ENCODE measurements around the gene MPRIP.

Gene MPRIP

DNA sequence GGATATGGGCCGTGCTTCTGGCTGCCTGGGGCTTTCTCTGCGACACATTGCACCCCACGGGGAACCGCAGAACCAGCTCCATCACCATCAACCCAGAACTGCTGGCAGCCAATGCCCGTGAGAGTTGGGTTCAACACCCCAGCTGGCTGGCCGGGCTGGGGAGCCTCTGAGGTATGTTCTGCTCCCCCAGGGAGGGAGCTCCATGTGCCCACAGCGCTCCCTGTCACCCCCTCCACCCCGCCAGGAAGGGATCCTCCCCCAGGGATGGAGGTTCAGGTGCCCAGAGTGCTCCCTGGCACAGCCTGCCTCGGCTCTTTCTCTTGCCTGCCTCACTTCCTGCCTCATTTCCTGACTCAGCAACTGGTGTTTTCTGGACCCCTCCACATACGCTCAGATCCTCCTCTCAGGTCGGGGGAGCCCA is 24.2 kb upstream of the MPRIP start:
- H3K4me3 ChIP-seq (ENCODE audit: low read depth, low read length) = no peak overlapping the region
- TF ChIP-seq, protein P1, sequence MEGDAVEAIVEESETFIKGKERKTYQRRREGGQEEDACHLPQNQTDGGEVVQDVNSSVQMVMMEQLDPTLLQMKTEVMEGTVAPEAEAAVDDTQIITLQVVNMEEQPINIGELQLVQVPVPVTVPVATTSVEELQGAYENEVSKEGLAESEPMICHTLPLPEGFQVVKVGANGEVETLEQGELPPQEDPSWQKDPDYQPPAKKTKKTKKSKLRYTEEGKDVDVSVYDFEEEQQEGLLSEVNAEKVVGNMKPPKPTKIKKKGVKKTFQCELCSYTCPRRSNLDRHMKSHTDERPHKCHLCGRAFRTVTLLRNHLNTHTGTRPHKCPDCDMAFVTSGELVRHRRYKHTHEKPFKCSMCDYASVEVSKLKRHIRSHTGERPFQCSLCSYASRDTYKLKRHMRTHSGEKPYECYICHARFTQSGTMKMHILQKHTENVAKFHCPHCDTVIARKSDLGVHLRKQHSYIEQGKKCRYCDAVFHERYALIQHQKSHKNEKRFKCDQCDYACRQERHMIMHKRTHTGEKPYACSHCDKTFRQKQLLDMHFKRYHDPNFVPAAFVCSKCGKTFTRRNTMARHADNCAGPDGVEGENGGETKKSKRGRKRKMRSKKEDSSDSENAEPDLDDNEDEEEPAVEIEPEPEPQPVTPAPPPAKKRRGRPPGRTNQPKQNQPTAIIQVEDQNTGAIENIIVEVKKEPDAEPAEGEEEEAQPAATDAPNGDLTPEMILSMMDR (IDR thresholded peaks at IDR 0.05; ENCODE audit: insufficient read depth, low read length, missing control alignments) = no peak
- CTCF ChIA-PET = no interaction called here
- DNase-seq (ENCODE audit: low read depth, low spot score) = no peak
- POLR2A ChIA-PET = no interaction called here

DNA sequence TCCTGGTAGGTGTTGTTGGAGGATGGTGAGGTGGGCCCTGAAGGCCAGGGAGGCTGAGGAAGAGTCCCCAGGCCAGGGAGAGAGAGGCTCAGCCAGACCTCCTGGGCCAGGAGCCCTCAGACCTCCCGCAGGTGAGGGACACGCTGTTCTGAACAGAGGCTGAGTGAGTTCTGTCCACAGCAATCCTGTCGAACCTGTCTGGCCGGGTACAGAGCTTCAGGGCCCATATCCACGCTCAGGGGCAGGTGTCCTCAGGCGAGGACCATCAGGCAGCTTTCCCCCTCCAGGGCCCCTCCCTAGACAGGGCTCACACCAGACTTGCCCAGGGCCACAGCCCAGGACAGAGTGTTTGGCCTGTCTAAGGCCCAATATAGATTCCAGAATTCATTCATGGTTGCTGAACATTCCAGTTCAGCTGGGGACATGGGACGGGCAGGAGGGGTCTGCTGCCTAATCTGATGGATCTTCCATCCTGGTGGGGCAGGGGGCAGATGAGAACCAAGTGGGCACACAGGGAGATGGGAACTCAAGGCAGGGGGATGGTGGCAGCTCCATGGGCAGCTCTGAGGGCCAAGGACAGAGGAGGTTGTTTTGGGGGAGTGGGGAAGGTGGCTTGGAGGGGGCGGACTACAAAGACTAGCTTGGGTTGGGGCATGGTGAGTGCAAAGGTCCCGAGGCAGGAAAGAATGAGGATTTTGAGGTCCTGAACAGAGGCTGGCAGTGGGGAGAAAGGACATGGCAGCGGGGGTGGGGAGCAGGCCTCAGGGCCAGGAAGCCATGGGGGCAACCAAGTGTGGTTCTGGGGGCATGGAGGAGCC is 23.4 kb upstream of the MPRIP start:
- CTCF ChIA-PET = interaction anchor here (2.4 kb wide), 1 partner anchor 123 kb away, joined by 5 read pairs; no protein-coding TSS in a partner anchor
- no peak for DNase-seq (ENCODE audit: low read depth, low spot score)
- POLR2A ChIA-PET = no interaction called here
- TF ChIP-seq, protein P1 (IDR thresholded peaks at IDR 0.05; ENCODE audit: insufficient read depth, low read length, missing control alignments) = no peak
- H3K4me3 ChIP-seq (ENCODE audit: low read depth, low read length) = no peak overlapping the region

DNA sequence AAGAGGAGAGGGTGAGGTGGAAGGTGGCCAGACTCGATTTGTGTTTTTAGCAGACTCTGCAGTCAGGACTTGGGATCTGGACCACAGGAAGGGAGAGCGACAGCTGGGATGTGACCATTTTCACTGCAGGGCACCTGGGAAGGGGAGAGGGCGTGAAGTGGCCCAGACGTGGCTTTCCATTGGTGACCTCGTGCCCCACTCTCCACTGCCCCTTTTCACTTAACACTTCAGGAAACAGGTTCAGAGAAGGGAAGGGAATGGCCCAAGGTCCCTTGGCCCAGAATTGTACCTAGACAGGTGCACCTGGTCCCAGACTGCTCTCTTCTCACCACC is 22.9 kb upstream of the MPRIP start:
- H3K4me3 ChIP-seq (ENCODE audit: low read depth, low read length) = no peak overlapping the region
- no peak for DNase-seq (ENCODE audit: low read depth, low spot score)
- TF ChIP-seq, protein P1 (IDR thresholded peaks at IDR 0.05; ENCODE audit: insufficient read depth, low read length, missing control alignments) = no peak
- CTCF ChIA-PET = interaction anchor here (2.4 kb wide), 1 partner anchor 122 kb away, joined by 5 read pairs; no protein-coding TSS in a partner anchor
- POLR2A ChIA-PET = no interaction called here

DNA sequence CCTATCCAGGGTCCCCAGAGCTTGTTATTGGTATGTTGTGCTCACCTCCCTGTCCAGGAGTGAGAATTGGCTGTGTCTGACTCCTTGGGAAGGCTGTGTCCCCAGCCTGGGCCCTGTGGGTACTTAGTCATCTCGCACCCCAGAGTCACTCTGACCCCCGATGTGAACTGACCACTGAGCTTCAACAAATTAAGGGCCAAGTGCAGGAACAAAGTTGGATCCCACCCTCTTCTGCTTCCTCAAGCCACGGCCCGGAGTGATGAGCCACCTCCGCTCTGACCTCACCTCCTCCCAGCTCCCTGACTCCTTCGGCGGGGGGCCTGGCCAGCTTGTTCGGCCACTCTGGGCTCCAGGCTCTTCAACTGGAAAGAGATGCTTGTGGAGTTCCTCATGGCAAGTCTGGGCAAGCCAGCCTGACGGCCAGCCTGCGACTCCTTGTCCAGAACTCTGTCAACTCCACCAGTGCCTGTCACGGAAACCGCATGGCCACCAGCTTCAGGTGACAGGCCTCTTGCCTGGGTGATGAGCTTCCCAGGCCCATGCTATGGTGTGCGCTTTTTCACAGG is 22.3 kb upstream of the MPRIP start:
- POLR2A ChIA-PET = no interaction called here
- CTCF ChIA-PET = interaction anchor here (0.7 to 2.4 kb wide), 2 partner anchors 56 to 122 kb away, joined by 3 to 5 read pairs; no protein-coding TSS in a partner anchor
- no peak overlapping the region for H3K4me3 ChIP-seq (ENCODE audit: low read depth, low read length)
- no peak for DNase-seq (ENCODE audit: low read depth, low spot score)
- TF ChIP-seq, protein P1 (IDR thresholded peaks at IDR 0.05; ENCODE audit: insufficient read depth, low read length, missing control alignments) = no peak

DNA sequence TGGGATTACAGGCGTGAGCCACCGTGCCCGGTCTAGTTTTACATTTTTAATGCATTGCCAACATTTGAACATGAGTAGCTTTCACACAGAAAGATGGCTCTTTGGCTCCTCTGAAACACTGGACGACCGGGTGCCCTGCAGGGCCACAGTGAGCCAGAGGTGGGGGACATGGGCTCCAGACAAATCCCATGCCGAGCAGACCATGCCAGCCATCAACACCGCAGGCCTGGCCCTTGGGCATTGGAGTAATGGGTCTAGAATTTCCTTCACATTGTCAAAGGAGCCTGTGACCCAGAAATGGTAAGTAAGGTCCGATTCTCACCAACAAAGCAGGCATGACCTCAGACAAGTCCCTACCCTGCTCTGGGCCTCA is 21.4 kb upstream of the MPRIP start:
- no peak overlapping the region for H3K4me3 ChIP-seq (ENCODE audit: low read depth, low read length)
- ChIA-PET POLR2A (no interaction called here), CTCF (interaction anchor here (1.0 to 2.4 kb wide), 3 partner anchors 20 to 121 kb away, joined by 3 to 5 read pairs (median 5); no protein-coding TSS in a partner anchor)
- DNase-seq (ENCODE audit: low read depth, low spot score) = no peak
- TF ChIP-seq, protein P1 (IDR thresholded peaks at IDR 0.05; ENCODE audit: insufficient read depth, low read length, missing control alignments) = no peak

DNA sequence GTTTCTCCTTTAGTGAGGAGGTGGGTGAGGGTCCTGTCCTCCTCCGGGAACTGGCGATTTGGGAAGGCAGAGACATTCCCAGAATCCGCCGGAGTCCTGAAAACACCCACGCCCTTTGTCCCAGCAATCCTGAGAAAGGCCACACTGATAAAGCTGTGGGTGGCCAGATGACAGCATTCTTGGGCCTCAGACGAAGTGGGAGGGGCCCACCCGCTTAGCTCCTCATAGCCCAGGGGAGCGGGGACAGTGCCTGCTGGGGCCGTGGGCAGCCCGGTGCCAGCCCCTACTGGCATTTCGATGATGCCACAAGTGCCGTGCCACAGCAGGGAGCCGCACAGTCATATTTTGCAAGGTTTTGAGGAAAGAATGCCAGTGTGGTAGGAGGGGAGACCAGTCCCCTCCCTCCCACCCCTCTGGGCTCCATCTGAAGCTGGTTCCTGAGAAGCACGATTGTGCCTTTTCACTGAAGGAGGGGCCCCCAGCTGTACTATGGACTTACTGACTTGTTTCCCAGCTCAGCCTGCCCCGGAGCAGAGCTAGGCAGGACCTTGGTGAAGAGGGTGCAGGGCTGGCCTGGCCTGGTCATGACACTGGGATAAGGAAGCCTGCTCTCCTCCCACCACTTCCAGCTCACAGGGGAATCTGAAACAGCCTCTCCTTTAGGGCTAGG is 20.9 kb upstream of the MPRIP start:
- H3K4me3 ChIP-seq (ENCODE audit: low read depth, low read length) = no peak overlapping the region
- no peak for DNase-seq (ENCODE audit: low read depth, low spot score)
- ChIA-PET CTCF (interaction anchor here (1.0 to 1.3 kb wide), 2 partner anchors 20 to 23 kb away, joined by 3 to 5 read pairs; no protein-coding TSS in a partner anchor), POLR2A (no interaction called here)
- TF ChIP-seq, protein P1 (IDR thresholded peaks at IDR 0.05; ENCODE audit: insufficient read depth, low read length, missing control alignments) = no peak

All from AG04449 (cell line).